Measurements from ENCODE around the gene WNT9A.

WNT9A gene

GRCh38 chr1:227934476-227935313 lies 13.0 kb downstream of the WNT9A start:
- no peak overlapping the region for H3K4me3 ChIP-seq (ENCODE audit: low read depth, low read length)
- no peak for TF ChIP-seq CTCF (conservative IDR thresholded peaks at IDR 0.05; ENCODE audit: low read depth, low read length)
- DNase-seq (ENCODE audit: low read depth) = peak; percentile 60

- DNase-seq (ENCODE audit: low read depth) = no peak
- no peak for TF ChIP-seq CTCF (conservative IDR thresholded peaks at IDR 0.05; ENCODE audit: low read depth, low read length)
- H3K4me3 ChIP-seq (ENCODE audit: low read depth, low read length) = no peak overlapping the region
Measured at GRCh38 chr1:227929751-227930472, 17.8 kb downstream of the WNT9A start.

GRCh38 chr1:227928811-227929375 lies 18.8 kb downstream of the WNT9A start:
- TF ChIP-seq CTCF (conservative IDR thresholded peaks at IDR 0.05; ENCODE audit: low read depth, low read length) = no peak
- H3K4me3 ChIP-seq (ENCODE audit: low read depth, low read length) = no peak overlapping the region
- DNase-seq (ENCODE audit: low read depth) = no peak

- DNase-seq (ENCODE audit: low read depth) = no peak
- no peak for TF ChIP-seq CTCF (conservative IDR thresholded peaks at IDR 0.05; ENCODE audit: low read depth, low read length)
Measured at GRCh38 chr1:227927971-227928741, 19.6 kb downstream of the WNT9A start.

GRCh38 chr1:227926896-227927885 lies 20.5 kb downstream of the WNT9A start:
- no peak for TF ChIP-seq CTCF (conservative IDR thresholded peaks at IDR 0.05; ENCODE audit: low read depth, low read length)
- no peak for DNase-seq (ENCODE audit: low read depth)
- no peak overlapping the region for H3K4me3 ChIP-seq (ENCODE audit: low read depth, low read length)

More at GRCh38 chr1:227927971-227928741, 19.6 kb downstream of the WNT9A start:
- no peak overlapping the region for H3K4me3 ChIP-seq (ENCODE audit: low read depth, low read length)
